NB4 (cell line): ENCODE data around the gene TBC1D4.

Experiments used
- MAX ChIP-seq: IDR thresholded peaks from 2 replicates; pipeline ENCODE4 v1.6.1; 2011; ENCODE audit warnings: low read depth, low read length
- POLR2A ChIP-seq: IDR thresholded peaks from 2 replicates; pipeline ENCODE4 v1.6.1; 2011; ENCODE audit warnings: mild to moderate bottlenecking; ENCODE audit not compliant: insufficient read length; ENCODE audit errors: extremely low read depth
- TF ChIP-seq, protein P1 (sequence below): IDR thresholded peaks from one replicate; pipeline ENCODE4 v1.5.1; 2012; ENCODE audit warnings: low read depth, low read length

GRCh38 chr13:75430436-75431209, 51.3 kb downstream of the TBC1D4 start:
- TF ChIP-seq, protein P1, sequence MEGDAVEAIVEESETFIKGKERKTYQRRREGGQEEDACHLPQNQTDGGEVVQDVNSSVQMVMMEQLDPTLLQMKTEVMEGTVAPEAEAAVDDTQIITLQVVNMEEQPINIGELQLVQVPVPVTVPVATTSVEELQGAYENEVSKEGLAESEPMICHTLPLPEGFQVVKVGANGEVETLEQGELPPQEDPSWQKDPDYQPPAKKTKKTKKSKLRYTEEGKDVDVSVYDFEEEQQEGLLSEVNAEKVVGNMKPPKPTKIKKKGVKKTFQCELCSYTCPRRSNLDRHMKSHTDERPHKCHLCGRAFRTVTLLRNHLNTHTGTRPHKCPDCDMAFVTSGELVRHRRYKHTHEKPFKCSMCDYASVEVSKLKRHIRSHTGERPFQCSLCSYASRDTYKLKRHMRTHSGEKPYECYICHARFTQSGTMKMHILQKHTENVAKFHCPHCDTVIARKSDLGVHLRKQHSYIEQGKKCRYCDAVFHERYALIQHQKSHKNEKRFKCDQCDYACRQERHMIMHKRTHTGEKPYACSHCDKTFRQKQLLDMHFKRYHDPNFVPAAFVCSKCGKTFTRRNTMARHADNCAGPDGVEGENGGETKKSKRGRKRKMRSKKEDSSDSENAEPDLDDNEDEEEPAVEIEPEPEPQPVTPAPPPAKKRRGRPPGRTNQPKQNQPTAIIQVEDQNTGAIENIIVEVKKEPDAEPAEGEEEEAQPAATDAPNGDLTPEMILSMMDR = no peak
- TF ChIP-seq MAX (no peak), POLR2A (no peak)
